HG03175 (cell line): ENCODE results near the gene OR11H12.
"Not testable (repeated sequence)": the region's sequence is repeated elsewhere in the genome, so short reads cannot be mapped to it uniquely, and the experiment has no call there.

ENCODE experiments used
- ATAC-seq: cut with Tn5 transposase; IDR thresholded peaks from one replicate; pipeline ENCODE4 v1.9.1; 2021; ENCODE audit warnings: mild to moderate bottlenecking, moderate library complexity; ENCODE audit not compliant: unreplicated experiment

The OR11H12 gene

DNA sequence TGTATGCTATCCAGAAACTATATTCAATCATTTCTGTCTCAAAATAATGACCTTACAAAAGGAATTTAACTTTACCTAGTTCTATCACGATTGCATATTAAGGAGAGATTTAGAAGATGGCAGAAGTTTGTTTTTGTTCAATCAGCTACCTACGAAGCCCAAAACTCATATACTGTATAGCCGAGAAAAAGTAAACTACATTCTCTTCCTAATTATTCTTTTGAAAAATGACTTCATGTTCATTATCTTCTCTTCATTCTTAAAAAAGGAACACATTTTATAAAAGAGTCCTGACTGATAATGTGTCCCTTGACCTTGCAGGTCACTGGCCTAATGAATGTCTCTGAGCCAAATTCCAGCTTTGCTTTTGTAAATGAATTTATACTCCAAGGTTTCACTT lies at the start of gene OR11H12:
Gene OR11H12, plus strand, starts transcription at position 301 of the 400 bp plus-strand sequence. Its CDS starts 0 bp downstream, at position 301.
- not testable (repeated sequence) for ATAC-seq

DNA sequence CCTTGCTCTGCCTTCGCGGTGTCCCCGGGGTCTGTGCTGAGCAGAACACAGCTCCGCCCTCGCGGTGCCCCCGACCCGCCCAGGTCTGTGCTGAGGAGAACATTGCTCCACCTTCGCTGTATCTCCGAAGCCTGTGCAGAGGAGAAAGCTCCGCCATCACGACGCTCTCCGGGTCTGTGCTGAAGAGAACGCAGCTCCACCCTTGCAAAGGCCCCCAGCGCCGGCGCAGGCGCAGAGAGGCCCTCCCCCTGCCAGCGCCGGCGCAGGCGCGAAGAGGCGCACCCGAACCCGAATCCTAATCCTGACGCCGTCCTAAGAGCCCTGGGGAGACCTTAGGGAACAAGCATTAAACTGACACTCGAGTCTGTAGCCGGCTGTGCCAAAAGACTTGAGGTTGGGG lies 18.0 kb upstream of the OR11H12 start:
- not testable (repeated sequence) for ATAC-seq

DNA sequence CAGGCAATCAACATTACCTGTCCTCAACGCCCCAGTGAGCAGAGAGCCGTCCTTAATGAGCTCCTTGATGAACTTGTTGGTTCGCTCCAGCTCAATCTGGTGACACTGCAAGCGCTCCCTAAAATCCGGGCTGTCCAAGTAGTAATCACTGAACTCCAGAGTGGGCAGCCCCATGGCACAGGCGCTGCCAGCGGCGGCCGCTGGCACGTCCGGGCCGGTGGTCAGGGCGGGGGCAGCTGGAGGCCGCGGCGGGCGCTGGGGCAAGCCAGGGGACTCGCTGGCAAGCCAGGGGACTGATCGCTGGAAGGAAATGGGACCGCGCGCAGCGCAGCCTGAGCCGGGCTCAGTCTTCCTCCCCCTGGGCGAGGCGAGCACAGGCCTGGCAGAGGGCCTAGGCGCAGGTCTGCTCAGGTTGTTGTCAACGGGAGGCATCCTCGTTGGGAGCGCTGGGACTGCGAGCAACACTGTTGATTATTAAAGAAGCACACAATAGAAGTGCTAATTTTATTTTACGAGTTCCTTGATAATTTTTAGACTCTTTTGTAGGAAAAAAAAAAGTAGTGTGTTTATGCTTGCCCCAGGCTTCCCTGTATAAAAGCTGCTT lies 25.8 kb downstream of the OR11H12 start:
- not testable (repeated sequence) for ATAC-seq

- not testable (repeated sequence) for ATAC-seq
Measured at GRCh38 chr14:18636066-18636465, 35.1 kb downstream of the OR11H12 start.

DNA sequence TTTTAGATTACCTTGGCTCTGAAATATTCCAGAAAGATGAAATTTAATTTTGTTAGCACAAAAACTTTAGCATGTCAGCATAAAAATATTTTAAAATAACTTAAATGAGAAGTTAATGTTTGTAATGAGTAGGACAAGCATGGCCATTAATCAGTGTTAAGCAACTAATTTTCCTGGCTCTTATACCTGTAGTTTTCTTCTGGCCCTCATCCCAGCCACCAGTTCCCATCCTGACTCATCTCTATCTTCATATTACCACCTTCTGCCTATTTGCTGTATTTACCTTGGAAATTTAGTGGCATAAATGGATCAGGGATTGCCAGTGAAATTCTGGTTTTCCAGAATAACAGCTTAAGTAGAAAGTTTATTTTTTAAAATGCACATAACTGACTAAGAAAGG lies 37.1 kb downstream of the OR11H12 start:
- not testable (repeated sequence) for ATAC-seq

DNA sequence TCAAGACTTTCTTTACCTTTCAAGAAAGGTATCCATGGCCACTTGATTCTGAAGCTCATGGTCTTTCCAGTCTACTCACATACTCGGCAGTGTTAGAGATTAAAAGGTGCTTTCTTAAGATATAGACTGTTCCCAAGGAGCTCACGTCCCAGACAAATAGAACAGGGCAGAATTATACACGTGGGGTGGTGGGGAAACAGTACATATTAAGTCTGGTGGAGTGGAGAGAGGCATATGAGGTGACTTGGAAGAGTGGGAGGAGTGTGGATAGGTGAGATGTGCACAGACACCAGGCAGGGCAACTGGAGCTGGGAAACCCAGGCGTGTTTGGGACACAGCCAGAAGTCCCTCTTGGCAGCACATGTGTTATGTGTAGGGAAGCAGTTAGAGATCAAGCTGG lies 37.9 kb downstream of the OR11H12 start:
- not testable (repeated sequence) for ATAC-seq

- not testable (repeated sequence) for ATAC-seq
Measured at GRCh38 chr14:18646075-18646730, 45.3 kb downstream of the OR11H12 start.
